Astrocyte (in vitro differentiated cells and primary cell): ENCODE measurements around the gene ZNF83. TPM values are rescaled to one million over a fixed set of nuclear protein-coding genes. Genes with fewer than 3 reads are reported as not detected.

Experiments used
- DNase-seq: peaks from one replicate; pipeline ENCODE4 v3.0.0-alpha.2; 2010; ENCODE audit warnings: low read depth
- FAIRE-seq: peaks from 2 replicates; lab custom pipeline; 2011; peaks lifted over from hg19 to GRCh38; lab: Jason Lieb, UNC
- H2AFZ ChIP-seq: 2 replicates; pipeline ENCODE4 v1.6.0; 2012; ENCODE audit warnings: low read depth, low read length, inconsistent platforms
- H3K27ac ChIP-seq: 2 replicates; pipeline ENCODE4 v1.5.1; 2011; ENCODE audit warnings: low read depth, low read length, inconsistent platforms
- H3K27me3 ChIP-seq: 2 replicates; pipeline ENCODE4 v1.6.0; 2011; ENCODE audit warnings: low read length, inconsistent platforms; ENCODE audit not compliant: insufficient read depth
- H3K36me3 ChIP-seq: 2 replicates; pipeline ENCODE4 v1.5.1; 2011; ENCODE audit warnings: low read length, inconsistent platforms; ENCODE audit not compliant: insufficient read depth
- H3K4me1 ChIP-seq: 2 replicates; pipeline ENCODE4 v1.5.1; 2011; ENCODE audit warnings: low read length, inconsistent platforms; ENCODE audit not compliant: insufficient read depth
- H3K4me2 ChIP-seq: 2 replicates; pipeline ENCODE4 v1.6.0; 2012; ENCODE audit warnings: low read length, inconsistent platforms
- H3K4me3 ChIP-seq: 2 replicates; pipeline ENCODE4 v1.5.1; 2011; ENCODE audit warnings: low read depth, mild to moderate bottlenecking, low read length, inconsistent platforms; ENCODE audit not compliant: insufficient read depth
- H3K79me2 ChIP-seq: 2 replicates; pipeline ENCODE4 v1.6.0; 2012; ENCODE audit warnings: mild to moderate bottlenecking, low read length, inconsistent platforms; ENCODE audit not compliant: insufficient read depth
- H3K9ac ChIP-seq: 2 replicates; pipeline ENCODE4 v1.6.0; 2012; ENCODE audit warnings: mild to moderate bottlenecking, low read length, inconsistent platforms
- H3K9me3 ChIP-seq: 2 replicates; pipeline ENCODE4 v1.5.1; 2012; ENCODE audit warnings: low read depth, mild to moderate bottlenecking, low read length, inconsistent platforms; ENCODE audit not compliant: insufficient read depth
- H4K20me1 ChIP-seq: 2 replicates; pipeline ENCODE4 v1.6.0; 2012; ENCODE audit warnings: low read length, inconsistent platforms; ENCODE audit not compliant: insufficient read depth
- H3K27ac Mint-ChIP-seq: one replicate; pipeline ENCODE4 v1.8.0; 2021; ENCODE audit warnings: mild to moderate bottlenecking, mixed read lengths; ENCODE audit not compliant: unreplicated experiment
- H3K27me3 Mint-ChIP-seq: one replicate; pipeline ENCODE4 v1.8.0; 2021; ENCODE audit warnings: low read depth, mixed read lengths; ENCODE audit not compliant: unreplicated experiment
- H3K36me3 Mint-ChIP-seq: one replicate; pipeline ENCODE4 v1.8.0; 2021; ENCODE audit warnings: low read depth, mixed read lengths; ENCODE audit not compliant: unreplicated experiment
- H3K4me1 Mint-ChIP-seq: one replicate; pipeline ENCODE4 v1.8.0; 2021; ENCODE audit warnings: low read depth, mixed read lengths; ENCODE audit not compliant: unreplicated experiment
- H3K4me3 Mint-ChIP-seq: one replicate; pipeline ENCODE4 v1.8.0; 2021; ENCODE audit warnings: mild to moderate bottlenecking, moderate library complexity, mixed read lengths; ENCODE audit not compliant: unreplicated experiment
- H3K9me3 Mint-ChIP-seq: one replicate; pipeline ENCODE4 v1.8.0; 2021; ENCODE audit warnings: mild to moderate bottlenecking, mixed read lengths; ENCODE audit not compliant: unreplicated experiment
- CTCF ChIP-seq: IDR thresholded peaks from 2 replicates; pipeline ENCODE4 v1.5.1; 2011; ENCODE audit warnings: low read depth, mild to moderate bottlenecking, inconsistent platforms, low read length, moderate library complexity; ENCODE audit not compliant: insufficient read depth
- EZH2 ChIP-seq: IDR thresholded peaks from 2 replicates; pipeline ENCODE4 v1.6.1; 2012; ENCODE audit warnings: mild to moderate bottlenecking, low read length, inconsistent platforms; ENCODE audit not compliant: insufficient read depth
- total RNA-seq: library from RNA; stranded (reverse); gene quantifications from 2 replicates; pipeline ENCODE4 v1.2.1, GENCODE V29; 2021

ZNF83 gene
- total RNA-seq, 1 donor from 2014 or later: 35.4 TPM

GRCh38 chr19:52666506-52666905 lies 28.4 kb upstream of the ZNF83 start:
- H4K20me1 ChIP-seq: peaks cover 13% of the 10 kb centered on the region
- H3K36me3 ChIP-seq: peaks cover 8% of the 10 kb centered on the region
- TF ChIP-seq CTCF (no peak), EZH2 (no peak)
- H3K9ac ChIP-seq: no peak overlapping the region
- H3K27me3 Mint-ChIP-seq: no peaks in the 10 kb centered on the region
- no peak overlapping the region for H2AFZ ChIP-seq
- H3K9me3 Mint-ChIP-seq: peaks cover 2% of the 10 kb centered on the region
- H3K4me1 Mint-ChIP-seq: peaks cover 31% of the 10 kb centered on the region
- no peak overlapping the region for H3K4me3 ChIP-seq
- H3K27ac ChIP-seq: no peak overlapping the region
- peaks cover 7% of the 10 kb centered on the region for H3K79me2 ChIP-seq
- peaks cover 13% of the 10 kb centered on the region for H3K36me3 Mint-ChIP-seq
- H3K27me3 ChIP-seq: no peaks in the 10 kb centered on the region
- H3K9me3 ChIP-seq: no peaks in the 10 kb centered on the region
- H3K4me2 ChIP-seq: no peak overlapping the region
- H3K27ac Mint-ChIP-seq: no peak overlapping the region
- FAIRE-seq (no peak), DNase-seq (no peak)
- H3K4me1 ChIP-seq: no peaks in the 10 kb centered on the region
- no peak overlapping the region for H3K4me3 Mint-ChIP-seq

- H3K79me2 ChIP-seq: no peaks in the 10 kb centered on the region
- H3K36me3 Mint-ChIP-seq: peaks cover 20% of the 10 kb centered on the region
- no peak overlapping the region for H3K4me2 ChIP-seq
- peak; percentile 71 for DNase-seq
- H3K9me3 ChIP-seq: no peaks in the 10 kb centered on the region
- H3K4me3 Mint-ChIP-seq: peak overlapping the region; percentile 5
- H3K27ac Mint-ChIP-seq: peak overlapping the region; percentile 3
- H3K27me3 ChIP-seq: no peaks in the 10 kb centered on the region
- H3K4me1 Mint-ChIP-seq: peaks cover 32% of the 10 kb centered on the region
- peaks cover 2% of the 10 kb centered on the region for H3K9me3 Mint-ChIP-seq
- no peak overlapping the region for H3K9ac ChIP-seq
- H3K27ac ChIP-seq: no peak overlapping the region
- TF ChIP-seq EZH2 (no peak), CTCF (no peak)
- H3K4me1 ChIP-seq: peaks cover under 1% of the 10 kb centered on the region
- H4K20me1 ChIP-seq: peaks cover 17% of the 10 kb centered on the region
- H3K4me3 ChIP-seq: no peak overlapping the region
- FAIRE-seq: peak; percentile 23
- H2AFZ ChIP-seq: no peak overlapping the region
- H3K27me3 Mint-ChIP-seq: no peaks in the 10 kb centered on the region
- H3K36me3 ChIP-seq: peaks cover 8% of the 10 kb centered on the region
These were observed 27.4 kb upstream of the ZNF83 start for GRCh38 chr19:52665529-52665928.

- H3K4me1 ChIP-seq: peaks cover 2% of the 10 kb centered on the region
- TF ChIP-seq EZH2: no peak
- FAIRE-seq (no peak), DNase-seq (no peak)
- Mint-ChIP-seq H3K9me3 (peaks cover 4% of the 10 kb centered on the region), H3K4me3 (no peak overlapping the region), H3K36me3 (peaks cover 25% of the 10 kb centered on the region), H3K27me3 (no peaks in the 10 kb centered on the region), H3K4me1 (peaks cover 37% of the 10 kb centered on the region), H3K27ac (peak overlapping the region; percentile 3)
- no peaks in the 10 kb centered on the region for H3K79me2 ChIP-seq
- H3K9me3 ChIP-seq: no peaks in the 10 kb centered on the region
- H3K36me3 ChIP-seq: peaks cover 11% of the 10 kb centered on the region
- H3K27ac ChIP-seq: no peak overlapping the region
- H3K4me2 ChIP-seq: no peak overlapping the region
- no peak overlapping the region for H3K9ac ChIP-seq
- H2AFZ ChIP-seq: no peak overlapping the region
- no peak overlapping the region for H3K4me3 ChIP-seq
- H3K27me3 ChIP-seq: no peaks in the 10 kb centered on the region
- peaks cover 17% of the 10 kb centered on the region for H4K20me1 ChIP-seq
These were observed 26.9 kb upstream of the ZNF83 start for GRCh38 chr19:52665027-52665426.
